IMR-90 (cell line): ENCODE measurements around the gene DIAPH2.

Experiments used
- CEBPB ChIP-seq: IDR thresholded peaks from 2 replicates; pipeline ENCODE4 v1.6.1; 2012; ENCODE audit warnings: low read depth, low read length, improper control_type of control experiment
- CHD1 ChIP-seq: IDR thresholded peaks from 2 replicates; pipeline ENCODE4 v1.6.1; 2012; ENCODE audit warnings: low read depth, low read length, improper control_type of control experiment
- MAFK ChIP-seq: IDR thresholded peaks from 2 replicates; pipeline ENCODE4 v1.6.1; 2012; ENCODE audit warnings: low read depth, low read length, improper control_type of control experiment
- MAZ ChIP-seq: IDR thresholded peaks from 2 replicates; pipeline ENCODE4 v1.6.1; 2012; ENCODE audit warnings: low read depth, mild to moderate bottlenecking, low read length, improper control_type of control experiment, moderate library complexity, borderline replicate concordance
- MXI1 ChIP-seq: IDR thresholded peaks from 2 replicates; pipeline ENCODE4 v1.6.1; 2012; ENCODE audit warnings: low read depth, mild to moderate bottlenecking, low read length, moderate library complexity, borderline replicate concordance
- POLR2A ChIP-seq: IDR thresholded peaks from 2 replicates; pipeline ENCODE4 v1.6.1; 2012; ENCODE audit warnings: mild to moderate bottlenecking, low read depth, low read length
- RAD21 ChIP-seq: IDR thresholded peaks from 2 replicates; pipeline ENCODE4 v1.6.1; 2012; ENCODE audit warnings: low read length, improper control_type of control experiment
- RFX5 ChIP-seq: IDR thresholded peaks from 2 replicates; pipeline ENCODE4 v1.8.0; 2012; ENCODE audit warnings: low read depth, mild to moderate bottlenecking, low read length, moderate library complexity
- SMC3 ChIP-seq: fragments of 150-350 bp; IDR thresholded peaks from 2 replicates; pipeline ENCODE4 v1.6.1; 2016; ENCODE audit warnings: low read depth, mild to moderate bottlenecking, antibody characterized with exemption, low read length, moderate library complexity
- TF ChIP-seq, protein P1 (sequence below): conservative IDR thresholded peaks from 2 replicates; pipeline ENCODE4 v1.5.1; 2012; ENCODE audit warnings: mild to moderate bottlenecking, low read depth, low read length, improper control_type of control experiment

DNA sequence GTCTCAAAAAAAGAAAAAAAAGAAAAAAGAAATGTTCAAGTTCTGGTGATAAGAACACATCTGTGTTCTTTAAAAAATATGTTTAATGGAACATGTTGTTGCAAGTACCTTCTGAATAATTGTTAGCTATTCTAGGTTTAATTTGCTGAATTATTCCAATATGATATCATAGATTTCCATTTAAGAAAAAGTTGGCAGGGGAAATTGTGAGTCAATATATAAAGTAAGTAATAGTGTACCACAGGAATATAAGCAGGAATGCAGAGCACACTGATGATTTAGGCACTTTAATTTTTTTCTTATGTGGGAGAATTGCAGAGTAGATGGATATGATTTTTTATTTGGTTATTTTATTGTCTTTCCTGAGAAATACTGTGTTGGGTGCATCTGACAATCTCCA, 389.8 kb downstream of the DIAPH2 start:
- TF ChIP-seq, protein P1, sequence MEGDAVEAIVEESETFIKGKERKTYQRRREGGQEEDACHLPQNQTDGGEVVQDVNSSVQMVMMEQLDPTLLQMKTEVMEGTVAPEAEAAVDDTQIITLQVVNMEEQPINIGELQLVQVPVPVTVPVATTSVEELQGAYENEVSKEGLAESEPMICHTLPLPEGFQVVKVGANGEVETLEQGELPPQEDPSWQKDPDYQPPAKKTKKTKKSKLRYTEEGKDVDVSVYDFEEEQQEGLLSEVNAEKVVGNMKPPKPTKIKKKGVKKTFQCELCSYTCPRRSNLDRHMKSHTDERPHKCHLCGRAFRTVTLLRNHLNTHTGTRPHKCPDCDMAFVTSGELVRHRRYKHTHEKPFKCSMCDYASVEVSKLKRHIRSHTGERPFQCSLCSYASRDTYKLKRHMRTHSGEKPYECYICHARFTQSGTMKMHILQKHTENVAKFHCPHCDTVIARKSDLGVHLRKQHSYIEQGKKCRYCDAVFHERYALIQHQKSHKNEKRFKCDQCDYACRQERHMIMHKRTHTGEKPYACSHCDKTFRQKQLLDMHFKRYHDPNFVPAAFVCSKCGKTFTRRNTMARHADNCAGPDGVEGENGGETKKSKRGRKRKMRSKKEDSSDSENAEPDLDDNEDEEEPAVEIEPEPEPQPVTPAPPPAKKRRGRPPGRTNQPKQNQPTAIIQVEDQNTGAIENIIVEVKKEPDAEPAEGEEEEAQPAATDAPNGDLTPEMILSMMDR: no peak
- TF ChIP-seq MAFK (no peak), CEBPB (no peak), SMC3 (no peak), POLR2A (no peak), RAD21 (no peak), MXI1 (no peak), MAZ (no peak), RFX5 (no peak), CHD1 (no peak)
